GM19397 (cell line): ENCODE measurements around the gene OR14A16.

ENCODE experiments used
- ATAC-seq: cut with Tn5 transposase; IDR thresholded peaks from one replicate; pipeline ENCODE4 v1.9.1; 2021; ENCODE audit warnings: mild to moderate bottlenecking, moderate library complexity; ENCODE audit not compliant: unreplicated experiment

Gene OR14A16

GRCh38 chr1:247824023-247824422, at the start of gene OR14A16:
OR14A16 (minus strand) TSS chr1:247824119; CDS start chr1:247815729, 8,390 bp downstream.
- no peak for ATAC-seq

GRCh38 chr1:247865416-247865815, 41.5 kb upstream of the OR14A16 start:
- ATAC-seq, result no peak

- ATAC-seq, result no peak
Observed at GRCh38 chr1:247864644-247865043, 40.7 kb upstream of the OR14A16 start.

- ATAC-seq, result no peak
Observed at GRCh38 chr1:247862756-247863155, 38.8 kb upstream of the OR14A16 start.

- no peak for ATAC-seq
Observed at GRCh38 chr1:247857985-247858619, 34.2 kb upstream of the OR14A16 start.

- peak; percentile 54 for ATAC-seq
Observed at GRCh38 chr1:247857069-247857984, 33.4 kb upstream of the OR14A16 start, which contains the start of gene TRIM58. TRIM58 (plus strand) TSS chr1:247857187; CDS start chr1:247857247, 60 bp downstream.

GRCh38 chr1:247855911-247856310, 32.0 kb upstream of the OR14A16 start:
- no peak for ATAC-seq

- no peak for ATAC-seq
Observed at GRCh38 chr1:247854899-247855545, 31.1 kb upstream of the OR14A16 start.

- ATAC-seq, result no peak
Observed at GRCh38 chr1:247849616-247850015, 25.7 kb upstream of the OR14A16 start.

GRCh38 chr1:247848346-247848745, 24.4 kb upstream of the OR14A16 start:
- no peak for ATAC-seq

GRCh38 chr1:247845693-247846017, 21.7 kb upstream of the OR14A16 start:
- ATAC-seq, result no peak

- ATAC-seq, result no peak
Observed at GRCh38 chr1:247845011-247845692, 21.2 kb upstream of the OR14A16 start.

- no peak for ATAC-seq
Observed at GRCh38 chr1:247843411-247843810, 19.5 kb upstream of the OR14A16 start.

GRCh38 chr1:247841796-247842195, 17.9 kb upstream of the OR14A16 start, which contains the start of gene OR11L1:
OR11L1 (minus strand) TSS chr1:247841896; CDS start chr1:247841896, 0 bp downstream.
- no peak for ATAC-seq

- ATAC-seq, result no peak
Observed at GRCh38 chr1:247840818-247841217, 16.9 kb upstream of the OR14A16 start.

GRCh38 chr1:247833601-247834000, 9.7 kb upstream of the OR14A16 start:
- no peak for ATAC-seq

- no peak for ATAC-seq
Observed at GRCh38 chr1:247829656-247830055, 5.7 kb upstream of the OR14A16 start.

- no peak for ATAC-seq
Observed at GRCh38 chr1:247825362-247825761, 1.4 kb upstream of the OR14A16 start.

- no peak for ATAC-seq
Observed at GRCh38 chr1:247822060-247822459, 1.9 kb downstream of the OR14A16 start.

- ATAC-seq, result no peak
Observed at GRCh38 chr1:247812637-247813036, 11.3 kb downstream of the OR14A16 start.

- ATAC-seq, result no peak
Observed at GRCh38 chr1:247797518-247797917, 26.4 kb downstream of the OR14A16 start.
